GM12875 (cell line): ENCODE measurements around the gene DNAJB11.
"Not testable (repeated sequence)": the region's sequence is repeated elsewhere in the genome, so short reads cannot be mapped to it uniquely, and the experiment has no call there.

Source experiments
- H3K4me3 ChIP-seq: one replicate; pipeline ENCODE4 v1.5.1; 2011; ENCODE audit warnings: low read depth, low read length, control low read depth
- CTCF ChIP-seq: IDR thresholded peaks from 2 replicates; pipeline ENCODE4 v1.5.1; 2011; ENCODE audit warnings: low read depth, mild to moderate bottlenecking, control low read depth, inconsistent platforms, low read length, moderate library complexity, borderline replicate concordance; ENCODE audit not compliant: insufficient read depth

Gene DNAJB11

GRCh38 chr3:186526256-186526606 lies 44.3 kb upstream of the DNAJB11 start:
- no peak for TF ChIP-seq CTCF

GRCh38 chr3:186529201-186529999 lies 41.1 kb upstream of the DNAJB11 start:
- peak; percentile 24; the same call in 1 of the 2 replicates for TF ChIP-seq CTCF
- no peak overlapping the region for H3K4me3 ChIP-seq

More at GRCh38 chr3:186526256-186526606, 44.3 kb upstream of the DNAJB11 start:
- H3K4me3 ChIP-seq, result no peak overlapping the region

- TF ChIP-seq CTCF, result no peak
- no peak overlapping the region for H3K4me3 ChIP-seq
Observed at GRCh38 chr3:186530415-186530814, 40.1 kb upstream of the DNAJB11 start.

- H3K4me3 ChIP-seq, result not testable (repeated sequence)
Observed at GRCh38 chr3:186531694-186532093, 38.8 kb upstream of the DNAJB11 start.

GRCh38 chr3:186532598-186533072 lies 37.9 kb upstream of the DNAJB11 start:
- no peak for TF ChIP-seq CTCF
- H3K4me3 ChIP-seq, result no peak overlapping the region

GRCh38 chr3:186534113-186534669 lies 36.3 kb upstream of the DNAJB11 start:
- no peak overlapping the region for H3K4me3 ChIP-seq
- no peak for TF ChIP-seq CTCF

- TF ChIP-seq CTCF, result no peak
- H3K4me3 ChIP-seq, result no peak overlapping the region
Observed at GRCh38 chr3:186536883-186537844, 33.4 kb upstream of the DNAJB11 start.
